KMS-11 (cell line): Measurements from ENCODE around the gene AK9.
A peak's percentile ranks its signal among the peaks of the same experiment; 100 is the strongest.
"Not testable (repeated sequence)": the region's sequence is repeated elsewhere in the genome, so short reads cannot be mapped to it uniquely, and the experiment has no call there.

ENCODE experiments used
- H2AFZ ChIP-seq: fragments of 200-600 bp; sonication (generic); 2 replicates; pipeline ENCODE4 v1.6.1; 2016; ENCODE audit warnings: antibody characterized with exemption, mixed run types, low read depth
- H3K27ac ChIP-seq: fragments of 200-600 bp; sonication (generic); 2 replicates; pipeline ENCODE4 v1.6.1; 2016; ENCODE audit warnings: mild to moderate bottlenecking, mixed run types
- H3K27me3 ChIP-seq: fragments of 200-600 bp; sonication (generic); 2 replicates; pipeline ENCODE4 v1.6.1; 2017; ENCODE audit warnings: mild to moderate bottlenecking, low read depth, mixed run types, moderate library complexity; ENCODE audit not compliant: insufficient read depth
- H3K36me3 ChIP-seq: fragments of 200-600 bp; sonication (generic); 2 replicates; pipeline ENCODE4 v1.6.1; 2017; ENCODE audit warnings: mild to moderate bottlenecking, mixed run types; ENCODE audit not compliant: insufficient read depth
- H3K4me1 ChIP-seq: fragments of 200-600 bp; sonication (generic); 2 replicates; pipeline ENCODE4 v1.6.1; 2016; ENCODE audit warnings: mild to moderate bottlenecking, low read depth, mixed run types; ENCODE audit not compliant: poor library complexity, severe bottlenecking
- H3K4me2 ChIP-seq: fragments of 200-600 bp; sonication (generic); 2 replicates; pipeline ENCODE4 v1.7.0; 2016; ENCODE audit warnings: mild to moderate bottlenecking, mixed run types
- H3K4me3 ChIP-seq: fragments of 200-600 bp; sonication (generic); IDR thresholded peaks from 2 replicates; pipeline ENCODE4 v1.6.1; 2017; ENCODE audit warnings: low read depth, low read length, mixed read lengths; ENCODE audit not compliant: insufficient read depth
- H3K79me2 ChIP-seq: fragments of 200-600 bp; sonication (generic); 2 replicates; pipeline ENCODE4 v1.6.1; 2016; ENCODE audit warnings: low read depth, mixed run types; ENCODE audit not compliant: insufficient read depth
- H3K9ac ChIP-seq: fragments of 200-600 bp; sonication (generic); 2 replicates; pipeline ENCODE4 v1.6.1; 2016; ENCODE audit warnings: mild to moderate bottlenecking, mixed run types
- H4K20me1 ChIP-seq: fragments of 200-600 bp; sonication (generic); 2 replicates; pipeline ENCODE4 v1.6.1; 2016; ENCODE audit warnings: mild to moderate bottlenecking, mixed run types; ENCODE audit not compliant: insufficient read depth
- TF ChIP-seq, protein P1 (sequence below): fragments of 200-600 bp; sonication (generic); conservative IDR thresholded peaks from 2 replicates; pipeline ENCODE4 v1.6.1; 2017; ENCODE audit warnings: low read depth, mild to moderate bottlenecking, antibody characterized with exemption, low read length, moderate library complexity, mixed read lengths

AK9 gene

DNA sequence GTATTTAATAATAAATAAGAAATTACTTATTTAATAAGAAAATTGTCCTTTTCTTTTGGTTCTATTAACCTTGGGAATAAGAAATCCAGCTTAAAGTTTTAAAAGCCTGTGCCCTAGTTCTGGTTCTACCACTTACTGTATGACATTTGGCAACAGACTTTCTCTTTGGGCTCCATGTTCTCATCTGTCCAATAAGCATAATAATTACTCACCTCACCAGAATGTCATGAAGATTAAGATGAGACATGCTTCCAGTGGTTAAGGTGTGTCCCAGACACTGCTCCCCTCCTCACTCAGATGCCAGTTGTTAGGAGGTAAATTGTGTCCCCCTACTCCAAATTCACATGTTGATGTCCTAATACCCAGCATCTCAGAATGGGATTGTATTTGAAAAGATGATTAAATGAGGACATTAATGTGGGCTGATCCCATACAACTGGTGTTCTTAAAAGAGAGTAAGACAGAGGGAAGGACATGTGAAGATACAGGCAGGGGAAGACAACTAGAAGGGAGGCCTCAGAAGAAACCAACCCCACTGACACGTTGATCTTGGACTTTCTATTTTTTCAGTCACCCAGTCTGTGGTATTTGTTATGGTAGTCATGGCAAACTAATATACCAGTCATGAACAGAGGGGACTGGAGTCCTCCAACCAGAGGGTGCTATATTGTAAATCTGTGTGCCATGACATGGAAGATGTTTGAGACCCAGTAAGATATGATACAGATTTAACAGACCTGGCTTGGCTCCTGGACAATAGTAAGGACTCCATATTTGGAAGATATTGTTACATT is 229.1 kb downstream of the AK9 start:
- H3K27me3 ChIP-seq, result no peaks in the 10 kb centered on the region
- no peak overlapping the region for H3K9ac ChIP-seq
- H3K27ac ChIP-seq, result no peak overlapping the region
- H3K36me3 ChIP-seq, result no peaks in the 10 kb centered on the region
- H4K20me1 ChIP-seq, result no peaks in the 10 kb centered on the region
- no peak overlapping the region for H2AFZ ChIP-seq
- H3K79me2 ChIP-seq, result no peaks in the 10 kb centered on the region
- no peak overlapping the region for H3K4me2 ChIP-seq
- TF ChIP-seq, protein P1, sequence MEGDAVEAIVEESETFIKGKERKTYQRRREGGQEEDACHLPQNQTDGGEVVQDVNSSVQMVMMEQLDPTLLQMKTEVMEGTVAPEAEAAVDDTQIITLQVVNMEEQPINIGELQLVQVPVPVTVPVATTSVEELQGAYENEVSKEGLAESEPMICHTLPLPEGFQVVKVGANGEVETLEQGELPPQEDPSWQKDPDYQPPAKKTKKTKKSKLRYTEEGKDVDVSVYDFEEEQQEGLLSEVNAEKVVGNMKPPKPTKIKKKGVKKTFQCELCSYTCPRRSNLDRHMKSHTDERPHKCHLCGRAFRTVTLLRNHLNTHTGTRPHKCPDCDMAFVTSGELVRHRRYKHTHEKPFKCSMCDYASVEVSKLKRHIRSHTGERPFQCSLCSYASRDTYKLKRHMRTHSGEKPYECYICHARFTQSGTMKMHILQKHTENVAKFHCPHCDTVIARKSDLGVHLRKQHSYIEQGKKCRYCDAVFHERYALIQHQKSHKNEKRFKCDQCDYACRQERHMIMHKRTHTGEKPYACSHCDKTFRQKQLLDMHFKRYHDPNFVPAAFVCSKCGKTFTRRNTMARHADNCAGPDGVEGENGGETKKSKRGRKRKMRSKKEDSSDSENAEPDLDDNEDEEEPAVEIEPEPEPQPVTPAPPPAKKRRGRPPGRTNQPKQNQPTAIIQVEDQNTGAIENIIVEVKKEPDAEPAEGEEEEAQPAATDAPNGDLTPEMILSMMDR, result no peak
- H3K4me1 ChIP-seq, result peaks cover 45% of the 10 kb centered on the region
- H3K4me3 ChIP-seq, result no peak overlapping the region

DNA sequence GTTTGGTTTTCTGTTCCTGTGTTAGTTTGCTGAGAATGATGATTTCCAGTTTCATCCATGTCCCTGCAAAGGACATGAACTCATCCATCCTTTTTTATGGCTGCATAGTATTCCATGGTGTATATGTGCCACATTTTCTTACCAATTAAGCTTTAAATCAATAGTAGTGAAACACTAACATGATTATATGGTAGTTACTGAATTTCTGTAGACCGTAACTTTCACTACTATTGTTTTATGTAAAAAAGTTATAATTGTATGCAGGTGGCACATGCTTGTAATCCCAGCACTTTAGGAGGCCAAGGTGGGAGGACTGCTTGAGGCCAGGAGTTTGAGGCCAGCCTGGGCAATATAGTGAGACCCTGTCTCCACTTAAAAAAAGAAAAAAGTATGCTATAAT is 229.8 kb downstream of the AK9 start:
- H3K9ac ChIP-seq, H4K20me1 ChIP-seq, H3K4me3 ChIP-seq, H3K79me2 ChIP-seq, H3K36me3 ChIP-seq, H3K27me3 ChIP-seq, H2AFZ ChIP-seq, H3K27ac ChIP-seq: not testable (repeated sequence)
- Histone ChIP-seq H3K4me1 (peaks cover 49% of the 10 kb centered on the region), H3K4me2 (peak overlapping the region; percentile 47; the same call in 1 of the 2 replicates)

- Histone ChIP-seq H2AFZ (no peak overlapping the region), H3K9ac (no peak overlapping the region), H3K79me2 (no peaks in the 10 kb centered on the region), H4K20me1 (no peaks in the 10 kb centered on the region), H3K36me3 (no peaks in the 10 kb centered on the region), H3K4me1 (peaks cover 49% of the 10 kb centered on the region), H3K27ac (peak overlapping the region; percentile 43), H3K4me3 (no peak overlapping the region), H3K4me2 (peak overlapping the region; percentile 47; the same call in 1 of the 2 replicates), H3K27me3 (no peaks in the 10 kb centered on the region)
- TF ChIP-seq, protein P1, result no peak
These were observed 230.7 kb downstream of the AK9 start for GRCh38 chr6:109460161-109460829.

DNA sequence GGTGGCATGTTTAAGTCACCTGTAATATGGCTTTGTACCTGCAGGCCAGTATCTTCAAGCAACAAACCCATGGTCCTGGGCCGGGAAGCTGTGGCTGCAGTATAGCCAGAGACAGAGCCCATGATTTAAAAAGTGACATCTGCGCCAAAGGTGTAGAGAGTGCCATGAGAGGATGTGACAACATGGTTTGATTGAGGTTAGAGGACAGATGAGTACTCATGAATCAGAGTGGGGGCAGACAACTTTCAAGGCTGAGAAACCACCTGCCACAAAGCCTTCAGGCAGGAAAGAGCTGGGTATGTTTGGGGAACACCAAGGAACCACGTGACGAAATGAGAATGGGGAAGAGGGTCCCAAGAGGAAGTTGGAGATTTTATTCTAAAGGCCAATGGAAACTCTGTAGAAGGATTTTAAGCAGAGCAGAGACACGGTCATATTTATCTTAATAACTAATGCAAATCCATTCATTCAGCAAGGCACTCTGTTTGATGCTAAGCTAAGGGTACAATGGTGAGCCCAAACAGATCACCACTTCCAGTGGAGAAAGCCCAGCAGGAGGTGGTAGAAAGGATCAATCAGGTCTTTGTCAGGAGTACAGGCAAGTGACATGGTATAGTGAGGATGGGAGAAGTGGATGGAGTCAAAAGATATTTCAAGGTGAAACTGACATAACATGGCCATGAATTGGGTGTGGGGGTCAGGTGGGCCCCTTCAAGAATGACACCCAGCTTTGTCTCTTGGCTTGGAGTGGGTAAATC is 232.0 kb downstream of the AK9 start:
- Histone ChIP-seq H2AFZ (no peak overlapping the region), H4K20me1 (no peaks in the 10 kb centered on the region), H3K9ac (no peak overlapping the region; the same call in 1 of the 2 replicates), H3K79me2 (no peaks in the 10 kb centered on the region), H3K4me2 (peak overlapping the region; percentile 42; the same call in 1 of the 2 replicates), H3K4me3 (no peak overlapping the region), H3K27ac (peak overlapping the region; percentile 43), H3K36me3 (no peaks in the 10 kb centered on the region), H3K4me1 (peaks cover 49% of the 10 kb centered on the region), H3K27me3 (no peaks in the 10 kb centered on the region)
- TF ChIP-seq, protein P1, result no peak
